Activated naive CD4-positive, alpha-beta T cell treated with anti-CD3 and anti-CD28 coated beads, Interleukin-2, amount 50 U/mL, for 72 hours (primary cell): Measurements from ENCODE around the gene ALKBH4. TPM values are rescaled to one million over a fixed set of nuclear protein-coding genes. Genes with fewer than 3 reads are reported as not detected.
"Not testable (repeated sequence)": the region's sequence is repeated elsewhere in the genome, so short reads cannot be mapped to it uniquely, and the experiment has no call there.

Experiments used
- ATAC-seq, 2 donors: fragments of 150-1000 bp; cut with Tn5 transposase; 2 replicates each; pipeline ENCODE4 v1.10.0; 2021; ENCODE audit warnings: mild to moderate bottlenecking in 2 of 2, moderate library complexity in 2 of 2
- DNase-seq, 2 donors: peaks; one replicate each; pipeline ENCODE4 v3.0.0; 2021 to 2022; ENCODE audit warnings: low spot score in 2 of 2
- H3K27ac Mint-ChIP-seq, 2 donors: one replicate each; pipeline ENCODE4 v1.8.0; 2022; ENCODE audit warnings: mild to moderate bottlenecking in 2 of 2, mixed read lengths in 2 of 2
- H3K36me3 Mint-ChIP-seq, 2 donors: one replicate each; pipeline ENCODE4 v1.8.0; 2022; ENCODE audit warnings: mixed read lengths in 2 of 2
- H3K9me3 Mint-ChIP-seq, 2 donors: one replicate each; pipeline ENCODE4 v1.8.0; 2022; ENCODE audit warnings: mixed read lengths in 2 of 2
- total RNA-seq, 2 donors: library from RNA; stranded (reverse); gene quantifications; one replicate each; pipeline ENCODE4 v1.2.3, GENCODE V29; 2022

ALKBH4 gene
- total RNA-seq, 2 donors from 2014 or later: 8.2 to 9.3 TPM

DNA sequence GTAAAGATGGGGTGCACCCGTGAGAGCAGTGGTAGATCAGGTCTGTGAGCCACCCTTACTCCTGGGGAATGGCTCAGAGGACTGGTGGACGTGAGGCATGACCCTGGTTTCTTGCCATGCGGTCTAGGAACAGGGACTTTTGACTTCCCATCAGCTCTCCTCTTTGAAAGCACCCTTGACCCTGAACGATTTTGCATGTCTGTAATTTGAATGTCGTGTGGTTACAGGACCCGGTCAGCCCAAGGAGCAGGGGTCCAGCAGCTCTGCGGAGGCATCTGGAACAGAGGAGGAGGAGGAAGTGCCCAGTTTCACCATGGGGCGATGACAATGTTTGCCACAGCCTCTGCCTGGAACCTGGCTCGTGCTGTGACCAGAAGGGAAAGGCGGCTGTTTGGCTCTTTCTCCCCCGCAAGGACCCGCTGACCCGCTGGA is 39.9 kb downstream of the ALKBH4 start:
- no peak for ATAC-seq
- Mint-ChIP-seq H3K27ac (peak overlapping the region; percentile 98 to 99), H3K9me3 (no peaks in the 10 kb centered on the region), H3K36me3 (peaks cover 15 to 38% of the 10 kb centered on the region in 2 donors)
- no peak for DNase-seq

DNA sequence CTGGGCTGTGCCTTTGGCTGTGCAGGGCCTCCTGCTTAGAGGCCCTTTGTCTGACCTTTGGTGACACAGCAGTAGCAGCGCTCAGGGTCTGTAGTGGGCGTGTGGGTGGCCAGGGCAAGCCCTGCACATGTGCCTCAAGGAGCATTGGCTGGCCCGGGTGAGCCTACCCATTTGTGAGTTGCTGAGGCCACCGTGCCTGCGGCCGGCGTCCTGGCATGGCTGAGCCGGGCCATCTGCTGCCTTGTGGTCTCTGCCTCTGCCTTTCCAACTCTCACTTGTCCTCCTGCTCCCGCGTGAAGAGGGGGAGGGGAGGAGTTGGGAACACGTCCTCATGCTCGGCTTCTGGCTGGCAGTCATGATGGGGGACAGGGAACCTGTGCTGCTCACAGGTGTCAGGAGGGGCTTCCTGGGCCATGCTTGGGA is 40.5 kb downstream of the ALKBH4 start:
- ATAC-seq: no peak
- peaks cover 15 to 38% of the 10 kb centered on the region in 2 donors for H3K36me3 Mint-ChIP-seq
- H3K27ac Mint-ChIP-seq: peak overlapping the region in 1 of 2 donors; percentile 98
- DNase-seq: no peak
- H3K9me3 Mint-ChIP-seq: no peaks in the 10 kb centered on the region

DNA sequence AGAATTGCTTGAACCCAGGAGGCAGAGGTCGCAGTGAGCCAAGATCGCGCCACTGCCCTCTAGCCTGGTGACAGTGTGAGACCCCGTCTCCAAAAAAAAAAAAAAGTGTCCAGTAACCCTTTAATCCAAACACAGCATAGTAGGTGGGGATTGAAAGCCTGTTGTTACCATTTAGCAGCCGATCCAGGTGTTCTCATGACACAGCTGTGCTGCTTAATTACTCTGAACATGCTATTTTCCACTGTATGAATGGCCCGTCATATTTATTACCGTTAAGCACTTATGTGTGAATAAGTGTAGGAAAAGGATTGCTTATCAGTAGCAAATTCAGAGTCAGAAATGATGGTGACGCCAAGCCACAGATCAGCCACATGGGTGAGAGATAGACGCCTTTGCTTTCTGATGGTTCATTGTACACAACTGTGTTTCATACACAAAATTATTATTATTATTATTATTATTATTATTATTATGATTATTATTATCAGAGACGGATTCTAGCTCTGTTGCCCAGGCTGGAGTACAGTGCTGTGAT is 42.9 kb downstream of the ALKBH4 start:
- DNase-seq (no peak), ATAC-seq (no peak)
- H3K9me3 Mint-ChIP-seq: no peaks in the 10 kb centered on the region
- H3K27ac Mint-ChIP-seq: no peak overlapping the region
- peaks cover 21 to 40% of the 10 kb centered on the region in 2 donors for H3K36me3 Mint-ChIP-seq

DNA sequence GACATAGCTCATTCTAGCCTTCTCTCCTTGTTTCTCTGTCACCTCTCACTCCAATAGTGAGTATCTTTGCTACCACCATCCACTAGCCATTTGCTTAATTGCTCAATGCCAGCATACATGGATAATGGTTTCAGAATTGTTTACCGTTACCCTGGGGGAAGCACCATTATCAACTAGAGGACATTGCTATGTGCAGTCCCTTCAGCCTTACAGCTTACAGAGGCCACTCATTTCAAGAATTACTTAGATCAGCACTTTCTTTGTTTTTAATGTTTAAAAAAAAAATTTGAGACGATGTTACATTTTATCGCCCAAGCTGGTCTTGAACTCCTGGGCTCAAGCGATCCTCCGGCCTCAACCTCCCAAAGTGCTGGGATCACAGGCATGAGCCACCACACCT is 46.1 kb downstream of the ALKBH4 start:
- no peak for ATAC-seq

DNA sequence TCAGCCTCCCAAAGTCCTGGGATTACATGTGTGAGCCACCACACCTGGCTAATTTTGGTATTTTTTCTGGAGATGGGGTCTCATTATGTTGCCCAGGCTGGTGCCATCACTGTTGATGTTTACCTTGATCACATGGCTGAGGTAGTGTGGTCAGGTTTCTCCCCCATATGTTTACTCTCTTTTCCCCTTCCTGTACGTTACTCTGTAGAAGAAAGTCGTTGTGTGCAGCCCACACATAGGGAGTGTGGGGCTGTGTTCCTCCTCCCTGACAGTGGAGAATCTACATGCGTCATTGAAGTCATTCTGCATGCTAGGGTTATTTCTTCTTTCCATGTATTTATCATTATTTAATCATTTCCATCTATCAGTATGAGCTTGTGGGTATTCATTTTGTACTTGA is 47.6 kb downstream of the ALKBH4 start:
- Mint-ChIP-seq H3K27ac (peak overlapping the region; percentile 58 to 91), H3K36me3 (peaks cover 6 to 49% of the 10 kb centered on the region in 2 donors), H3K9me3 (no peaks in the 10 kb centered on the region)
- ATAC-seq (no peak), DNase-seq (no peak)

More for the DNA sequence above, 46.1 kb downstream of the ALKBH4 start:
- no peak for DNase-seq
- Mint-ChIP-seq H3K36me3 (peaks cover 6 to 48% of the 10 kb centered on the region in 2 donors), H3K27ac (peak overlapping the region in 1 of 2 donors; percentile 60), H3K9me3 (no peaks in the 10 kb centered on the region)

DNA sequence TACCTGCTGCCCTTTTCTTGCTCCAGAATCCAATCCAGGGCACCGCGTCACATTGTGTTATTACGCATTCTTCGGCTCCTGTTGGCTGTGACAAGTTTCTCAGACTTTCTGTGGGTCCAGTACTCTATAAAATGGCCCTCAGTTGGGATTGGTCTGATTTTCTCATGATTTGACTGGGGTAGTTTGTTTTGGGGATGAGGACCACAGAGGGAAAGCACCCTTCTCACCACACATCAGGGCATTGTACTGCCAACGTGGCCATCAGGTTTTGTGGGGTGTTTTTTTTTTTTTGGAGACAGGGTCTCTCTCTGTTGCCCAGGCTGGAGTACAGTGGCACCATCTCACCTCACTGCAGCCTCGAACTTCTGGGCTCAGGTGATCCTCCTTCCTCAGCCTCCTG is 48.3 kb downstream of the ALKBH4 start:
- peaks cover 6 to 54% of the 10 kb centered on the region in 2 donors for H3K36me3 Mint-ChIP-seq

DNA sequence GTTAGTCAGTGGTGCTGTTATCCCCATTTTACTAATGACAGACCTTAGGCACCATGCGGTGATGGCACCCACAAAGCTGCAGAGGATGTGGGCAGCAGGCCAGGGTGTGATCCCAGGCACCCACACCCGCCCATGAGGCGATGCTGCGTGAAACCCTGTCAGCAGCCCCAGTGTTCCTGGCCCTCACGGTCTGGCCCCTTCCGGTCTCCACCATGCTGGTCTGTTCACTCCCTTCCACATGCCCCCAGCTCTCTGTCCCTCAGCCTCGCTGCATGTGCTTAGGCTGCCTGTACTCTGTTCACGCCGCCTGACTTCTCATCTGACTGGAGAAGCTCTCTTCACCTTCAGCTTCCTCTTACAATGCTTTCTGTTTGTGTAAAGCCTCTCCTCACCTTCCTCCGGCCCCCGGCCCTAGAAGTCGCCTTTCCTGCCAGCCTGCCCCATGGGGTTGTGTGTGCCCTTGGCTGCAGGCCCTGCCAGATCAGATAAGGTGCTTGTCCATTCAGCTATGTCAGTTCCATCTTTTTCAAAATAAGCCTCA is 48.9 kb downstream of the ALKBH4 start:
- H3K36me3 Mint-ChIP-seq: peaks cover 6 to 56% of the 10 kb centered on the region in 2 donors
- peak; percentile 88 to 96 for ATAC-seq
- DNase-seq: peak; percentile 60 to 89
- no peaks in the 10 kb centered on the region for H3K9me3 Mint-ChIP-seq
- peak overlapping the region; percentile 91 to 94 for H3K27ac Mint-ChIP-seq

More for the DNA sequence above, 48.3 kb downstream of the ALKBH4 start:
- ATAC-seq: peak in 1 of 2 donors; percentile 36
- H3K9me3 Mint-ChIP-seq: no peaks in the 10 kb centered on the region
- H3K27ac Mint-ChIP-seq: peak overlapping the region; percentile 91 to 94
- no peak for DNase-seq

DNA sequence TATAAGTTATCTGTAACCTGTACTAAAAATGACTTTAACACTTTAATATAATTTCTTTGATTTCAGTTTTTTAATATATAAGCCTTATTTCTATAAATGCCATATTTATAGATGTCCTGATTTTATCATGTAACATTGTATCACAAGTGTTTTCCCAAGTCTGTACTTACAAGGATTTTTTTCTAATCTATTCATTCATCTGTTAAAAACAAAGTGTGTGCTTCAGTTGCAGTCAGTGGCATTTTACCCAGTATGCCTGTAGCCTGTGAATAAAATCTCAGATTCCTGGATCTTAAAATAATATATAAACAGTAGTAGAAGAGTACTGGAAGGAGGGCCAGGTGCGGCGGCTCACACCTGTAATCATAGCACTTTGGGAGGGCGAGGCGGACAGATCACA is 51.1 kb downstream of the ALKBH4 start:
- peaks cover 15 to 72% of the 10 kb centered on the region in 2 donors for H3K36me3 Mint-ChIP-seq
- no peaks in the 10 kb centered on the region for H3K9me3 Mint-ChIP-seq
- H3K27ac Mint-ChIP-seq: no peak overlapping the region
- no peak for DNase-seq
- no peak for ATAC-seq

DNA sequence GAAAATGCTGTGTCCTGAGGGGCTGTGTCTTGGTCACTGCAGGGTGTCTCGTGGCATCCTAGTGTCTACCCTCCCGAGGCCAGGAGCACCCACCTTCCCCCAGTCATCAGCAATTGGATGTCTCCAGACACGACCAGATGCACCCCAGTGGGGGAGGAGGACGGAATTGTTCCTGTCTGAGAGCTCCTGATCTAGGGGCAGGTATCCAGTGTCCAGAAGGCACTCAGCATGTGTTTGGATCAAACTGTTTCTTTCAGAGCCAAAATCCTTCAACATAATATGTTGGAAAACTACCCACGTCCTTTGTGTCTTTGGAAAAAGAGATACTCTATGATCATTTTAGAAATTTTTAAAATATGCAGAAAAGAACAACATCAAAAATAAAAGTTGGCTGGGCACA is 51.6 kb downstream of the ALKBH4 start:
- DNase-seq (no peak), ATAC-seq (no peak)
- H3K9me3 Mint-ChIP-seq: no peaks in the 10 kb centered on the region
- H3K36me3 Mint-ChIP-seq: peaks cover 20 to 77% of the 10 kb centered on the region in 2 donors
- peak overlapping the region in 1 of 2 donors; percentile 68 for H3K27ac Mint-ChIP-seq

DNA sequence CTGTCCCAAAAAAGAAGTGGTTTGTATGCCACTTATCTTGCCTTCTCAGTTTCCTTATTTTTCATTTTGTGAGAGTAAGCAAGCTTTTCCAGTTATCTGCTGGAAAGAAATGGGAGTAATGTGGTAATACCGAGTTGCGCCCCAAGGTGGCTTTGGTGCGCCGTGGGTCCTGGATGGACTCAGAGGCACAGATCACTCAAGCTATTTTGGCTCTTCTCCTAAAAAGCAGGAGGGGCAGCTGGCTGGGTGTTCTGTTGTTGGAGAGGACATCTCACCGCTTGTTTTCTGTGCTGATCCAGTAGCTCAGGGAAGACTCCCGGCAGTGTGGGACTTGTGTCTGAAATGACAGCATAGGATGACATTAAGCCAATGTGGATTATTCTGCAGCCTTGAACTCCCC is 52.1 kb downstream of the ALKBH4 start:
- H3K27ac Mint-ChIP-seq: no peak overlapping the region
- H3K36me3 Mint-ChIP-seq: peaks cover 25 to 79% of the 10 kb centered on the region in 2 donors
- H3K9me3 Mint-ChIP-seq: no peaks in the 10 kb centered on the region
- DNase-seq: no peak
- no peak for ATAC-seq

DNA sequence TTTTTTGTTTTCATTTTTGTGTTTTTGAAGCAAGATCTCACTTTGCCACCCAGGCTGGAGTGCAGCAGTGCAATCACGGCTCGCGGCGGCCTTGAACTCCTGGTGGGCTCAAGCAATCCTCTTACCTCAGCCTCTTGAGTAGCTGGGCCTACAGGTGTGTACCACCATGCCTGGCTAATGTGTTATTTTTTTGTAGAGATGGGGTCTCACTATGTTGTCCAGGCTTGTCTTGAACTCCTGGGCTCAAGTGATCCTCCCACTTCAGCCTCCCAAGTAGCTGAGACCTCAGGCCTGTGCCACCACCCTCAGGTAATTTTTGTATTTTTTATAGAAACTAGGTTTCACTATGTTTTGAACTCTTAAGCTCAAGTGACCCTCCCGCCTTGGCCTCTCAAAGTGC is 53.7 kb downstream of the ALKBH4 start:
- DNase-seq (no peak), ATAC-seq (no peak)
- H3K27ac Mint-ChIP-seq: peak overlapping the region; percentile 42 to 77
- H3K9me3 Mint-ChIP-seq: no peaks in the 10 kb centered on the region
- peaks cover 19 to 70% of the 10 kb centered on the region in 2 donors for H3K36me3 Mint-ChIP-seq

DNA sequence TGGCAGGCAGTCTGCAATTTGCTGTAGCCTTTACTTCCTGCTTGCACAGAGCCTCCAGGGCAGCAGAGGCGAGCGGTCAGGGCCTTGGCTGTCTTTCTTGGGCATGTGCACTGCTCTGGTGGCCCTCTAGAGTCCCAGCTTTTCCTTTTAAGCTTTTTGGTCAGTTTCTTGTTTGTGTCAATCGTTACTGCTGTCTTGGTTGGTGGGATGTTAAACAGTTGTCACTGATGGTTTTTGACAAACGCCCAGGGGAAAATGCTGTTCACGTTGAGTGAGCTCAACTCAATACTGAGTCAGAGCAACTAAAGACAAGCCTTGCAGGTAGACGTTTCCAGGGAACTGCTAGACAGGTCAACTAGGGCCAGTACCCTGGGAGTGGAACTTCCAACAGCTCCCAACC is 54.5 kb downstream of the ALKBH4 start:
- peak overlapping the region; percentile 42 to 90 for H3K27ac Mint-ChIP-seq
- DNase-seq (no peak), ATAC-seq (peak in 1 of 2 donors; percentile 20)
- peaks cover 19 to 64% of the 10 kb centered on the region in 2 donors for H3K36me3 Mint-ChIP-seq
- no peaks in the 10 kb centered on the region for H3K9me3 Mint-ChIP-seq

DNA sequence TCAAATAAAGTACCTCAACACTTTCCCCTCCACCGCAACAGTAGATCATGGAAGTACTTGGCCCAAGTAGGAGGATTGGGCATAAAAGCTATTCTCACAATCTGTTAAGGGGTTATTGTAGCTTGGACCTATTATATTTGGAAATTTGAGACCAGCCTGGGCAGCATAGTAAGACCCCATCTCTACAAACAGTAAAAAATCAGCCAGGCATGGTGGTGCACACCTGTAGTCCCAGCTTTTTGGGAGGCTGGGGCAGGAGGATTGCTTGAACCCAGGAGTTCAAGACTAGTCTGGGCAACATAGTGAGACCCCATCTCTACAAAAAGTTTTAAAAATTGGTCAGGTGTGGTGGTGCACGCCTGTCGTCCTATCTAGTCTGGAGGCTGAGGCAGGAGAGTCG is 55.3 kb downstream of the ALKBH4 start:
- H3K27ac Mint-ChIP-seq: peak overlapping the region in 1 of 2 donors; percentile 42
- H3K36me3 Mint-ChIP-seq: peaks cover 19 to 58% of the 10 kb centered on the region in 2 donors
- DNase-seq (no peak), ATAC-seq (no peak)
- H3K9me3 Mint-ChIP-seq: no peaks in the 10 kb centered on the region

DNA sequence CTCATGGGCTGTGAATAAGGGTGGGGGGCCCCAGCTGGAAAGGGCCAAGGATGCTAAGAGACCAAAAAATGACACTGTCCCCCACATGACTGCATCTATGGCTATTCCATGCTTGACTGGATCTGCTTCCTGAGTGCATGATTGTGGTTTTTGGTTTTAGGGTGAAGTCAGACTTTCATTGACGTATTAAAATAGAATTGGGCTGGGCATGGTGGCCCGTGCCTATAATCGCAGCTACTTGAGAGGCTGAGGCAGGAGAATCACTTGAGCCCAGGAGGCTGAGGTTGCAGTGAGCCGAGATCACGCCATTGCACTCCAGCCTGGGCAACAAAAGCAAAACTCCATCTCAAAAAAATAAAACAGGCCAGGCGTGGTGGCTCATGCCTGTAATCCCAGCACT is 56.1 kb downstream of the ALKBH4 start:
- ATAC-seq: peak in 1 of 2 donors; percentile 15
- peak overlapping the region; percentile 42 to 62 for H3K27ac Mint-ChIP-seq
- H3K9me3 Mint-ChIP-seq, DNase-seq: not testable (repeated sequence)
- peaks cover 19 to 50% of the 10 kb centered on the region in 2 donors for H3K36me3 Mint-ChIP-seq

DNA sequence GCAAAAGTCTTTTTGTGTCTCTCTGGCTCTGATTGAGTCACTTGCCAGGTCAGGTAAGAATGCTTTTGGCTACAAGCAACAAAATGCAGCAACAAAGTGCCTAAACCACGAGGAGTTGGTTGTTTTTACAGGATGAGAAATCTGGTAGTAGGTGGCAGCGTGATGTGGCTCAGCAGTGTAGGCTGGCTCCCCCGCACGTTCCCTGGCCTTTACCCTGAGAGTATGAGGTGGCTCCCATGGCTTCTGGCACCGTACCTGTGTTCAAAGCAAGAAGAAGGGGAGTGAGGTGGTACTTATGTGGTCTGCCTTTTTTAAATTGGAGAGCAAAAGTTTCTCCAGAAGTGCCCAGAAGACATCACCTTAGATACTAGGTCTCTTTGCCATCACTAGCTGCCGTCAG is 56.8 kb downstream of the ALKBH4 start:
- Mint-ChIP-seq H3K36me3 (peaks cover 19 to 50% of the 10 kb centered on the region in 2 donors), H3K27ac (peak overlapping the region; percentile 42 to 62), H3K9me3 (no peaks in the 10 kb centered on the region)
- DNase-seq (no peak), ATAC-seq (peak in 1 of 2 donors; percentile 21)
